ENCODE data around the gene DPP4.

DPP4 gene

DNA sequence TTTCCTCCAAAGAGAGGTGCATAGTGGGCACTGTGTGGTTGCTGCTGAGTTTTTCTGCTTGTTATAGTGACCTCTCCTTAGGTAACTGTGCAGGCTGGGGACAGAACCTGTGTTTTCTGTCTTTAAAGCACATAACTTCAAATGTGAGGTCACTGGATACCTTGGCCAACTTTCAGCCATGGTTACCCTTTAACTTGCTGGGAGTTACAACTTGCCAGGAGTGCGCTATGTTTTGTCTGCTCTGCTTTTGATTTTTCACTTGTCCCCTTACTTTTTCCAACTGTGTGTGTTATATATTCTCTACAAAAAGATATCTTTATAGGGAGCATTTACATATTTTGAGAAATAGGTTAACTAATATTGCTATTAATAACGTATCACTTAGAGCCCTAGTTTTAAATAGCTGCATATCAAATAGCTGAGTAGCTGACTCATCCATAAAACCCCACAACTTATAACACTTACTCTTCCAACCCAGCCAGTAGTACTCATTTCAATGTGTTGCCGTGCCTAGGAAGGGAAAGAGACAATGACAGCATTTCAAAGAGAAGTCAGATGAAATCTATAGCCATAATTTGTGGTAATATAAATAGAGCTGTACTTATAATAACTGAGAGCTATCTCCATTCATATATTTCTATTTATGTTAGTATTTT is 51.6 kb downstream of the DPP4 start:
- intact Hi-C loops (cut with DNase I): no loop called here
- no peak for DNase-seq

DNA sequence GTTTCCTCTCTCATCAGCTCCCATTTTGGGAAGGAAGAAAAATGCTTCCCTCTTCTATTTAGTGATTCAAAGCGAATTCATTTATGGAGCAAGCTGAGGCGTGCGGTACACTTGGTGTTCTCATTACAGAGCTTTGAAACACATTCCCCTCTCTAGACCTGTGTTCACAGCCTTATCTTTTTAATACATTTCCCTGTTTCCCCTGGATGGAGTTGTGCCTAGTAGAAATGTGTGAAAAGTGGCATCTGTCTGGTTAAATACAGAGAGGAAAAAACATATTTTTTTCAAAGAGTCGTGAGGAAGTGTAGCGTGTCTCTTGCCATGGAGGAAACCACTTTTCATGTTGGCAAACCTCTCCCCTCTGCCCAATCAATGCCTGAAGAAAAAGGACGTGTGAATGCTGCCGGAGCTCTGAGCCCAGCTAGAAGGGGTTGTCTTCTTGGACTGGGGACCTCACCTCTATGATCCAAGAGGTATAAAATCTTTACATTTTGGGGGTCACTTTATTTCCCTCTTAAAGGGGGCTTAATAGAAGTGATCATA is 52.4 kb downstream of the DPP4 start:
- peak in 1 of 10 donors; percentile 31 for DNase-seq
- intact Hi-C loops (cut with DNase I): no loop called here

DNA sequence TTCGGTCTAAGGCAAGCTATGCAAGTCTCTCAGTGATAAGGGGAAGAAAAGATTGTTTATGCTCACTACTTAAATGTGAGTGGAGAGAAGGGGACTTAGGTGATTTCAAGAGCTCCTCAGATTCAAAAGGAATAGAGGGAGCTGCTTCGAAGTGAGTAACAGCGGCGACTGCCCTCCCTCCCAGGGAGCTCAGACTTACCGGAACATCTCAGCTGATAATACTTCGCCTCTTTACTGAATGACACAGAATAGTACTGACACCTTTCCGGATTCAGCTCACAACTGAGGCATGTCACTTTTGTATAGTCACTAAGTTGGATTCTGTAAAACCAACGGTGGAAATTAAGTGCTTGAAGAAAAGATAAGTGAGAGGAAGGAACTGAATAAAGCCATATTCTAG is 55.5 kb downstream of the DPP4 start:
- no peak for DNase-seq
- intact Hi-C loops (cut with DNase I): no loop called here

DNA sequence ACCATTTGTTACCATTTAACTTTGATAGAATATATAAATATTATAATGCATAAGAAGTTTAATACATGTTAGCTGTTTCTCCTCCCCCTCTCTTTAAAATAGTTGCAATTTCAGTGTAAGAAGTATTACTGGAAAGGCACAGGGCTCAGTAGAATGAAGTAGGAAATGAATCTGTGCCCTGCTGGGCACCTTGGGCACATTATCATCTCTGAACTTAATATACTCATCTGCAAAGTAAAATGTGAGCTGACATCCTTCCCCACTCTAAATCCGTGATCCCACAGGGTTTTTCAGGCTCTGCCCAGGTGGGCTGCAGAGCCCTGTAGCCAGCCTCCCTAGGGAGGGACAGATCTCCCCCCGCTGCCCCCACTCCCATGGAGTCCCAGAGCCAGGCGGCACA is 56.8 kb downstream of the DPP4 start:
- intact Hi-C loops (cut with DNase I): no loop called here
- DNase-seq: no peak

DNA sequence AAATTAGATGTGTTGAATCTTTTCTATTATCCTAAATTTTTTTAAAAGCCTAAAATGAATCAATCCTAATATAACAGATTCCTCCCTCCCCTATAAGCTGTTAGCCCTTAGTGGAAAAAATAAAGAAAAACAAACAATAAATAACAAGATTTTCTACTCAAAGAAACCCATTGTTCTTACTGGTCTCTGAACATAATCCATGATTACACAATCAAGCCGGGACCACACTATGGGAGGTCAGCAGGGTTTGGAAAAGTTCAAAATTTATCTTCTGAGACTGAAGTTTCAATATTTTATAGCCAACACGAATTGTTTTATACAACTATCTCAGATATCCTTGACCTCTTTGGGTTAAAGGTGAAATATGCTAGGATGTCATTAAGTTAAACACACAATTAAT is 57.9 kb downstream of the DPP4 start:
- DNase-seq: no peak
- intact Hi-C loops (cut with DNase I): no loop called here

DNA sequence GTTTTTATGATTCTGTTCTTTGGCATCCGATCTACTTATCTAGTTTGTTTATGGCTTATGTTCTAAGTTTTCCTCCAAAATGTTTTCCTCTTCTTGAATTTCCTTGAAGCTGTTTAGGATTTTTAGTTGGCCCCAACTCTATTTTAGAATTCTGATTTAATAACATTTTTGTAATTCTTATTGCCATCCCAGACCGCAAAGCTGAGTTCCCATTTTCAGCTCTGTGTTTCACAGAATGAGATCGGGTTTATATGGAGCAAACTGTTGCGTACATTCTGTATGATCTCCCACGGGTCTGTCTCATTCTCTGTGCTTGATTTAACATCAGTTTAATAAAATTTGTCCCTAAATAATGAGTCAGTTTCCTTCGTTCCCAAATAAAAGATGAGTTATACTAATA is 59.3 kb downstream of the DPP4 start:
- intact Hi-C loops (cut with DNase I): no loop called here
- DNase-seq: no peak

DNA sequence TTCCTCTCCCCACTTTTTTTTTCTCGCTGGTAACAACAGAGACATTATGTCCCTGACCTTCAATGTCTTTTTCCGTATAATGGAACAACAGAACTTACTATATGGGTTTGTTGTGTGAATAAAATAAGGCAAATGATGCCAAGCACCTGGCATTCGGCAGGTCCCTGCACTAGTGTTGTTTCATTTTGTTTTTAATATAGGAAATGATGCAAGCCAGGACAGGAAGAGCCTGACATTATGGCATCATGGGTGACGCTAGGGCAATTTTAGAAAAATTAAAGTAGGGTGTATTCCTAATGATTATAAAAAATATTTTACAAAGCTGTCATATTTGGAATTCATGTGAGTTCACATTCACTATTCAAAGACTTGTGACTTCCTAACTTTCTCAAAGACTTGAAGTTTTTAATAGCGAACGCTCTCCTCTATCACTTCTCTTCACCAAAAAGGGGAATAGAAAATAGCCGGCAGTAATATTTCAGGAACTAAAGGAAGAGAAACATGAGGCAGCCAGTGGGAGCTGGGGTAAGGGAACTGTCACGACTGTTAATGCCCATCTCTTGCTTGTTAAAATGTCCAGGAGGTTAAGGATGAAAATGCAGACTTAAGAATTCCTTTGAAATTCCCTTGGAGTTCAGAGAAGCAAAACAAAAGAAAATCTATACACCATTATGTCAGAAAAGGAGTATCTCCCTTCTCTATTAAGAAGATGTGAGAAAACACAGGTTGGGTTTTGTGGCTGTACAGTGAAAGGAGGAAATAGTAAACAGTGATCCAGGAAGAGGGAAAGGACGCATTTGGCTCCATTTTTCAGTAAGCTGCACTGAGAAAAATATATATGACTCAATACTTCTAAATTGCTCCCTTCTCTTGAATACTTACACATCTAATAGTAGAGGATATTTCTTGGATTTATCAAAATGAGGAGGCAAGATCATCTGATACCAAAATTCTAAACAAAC is 60.2 kb downstream of the DPP4 start:
- intact Hi-C loops (cut with DNase I): no loop called here
- no peak for DNase-seq

DNA sequence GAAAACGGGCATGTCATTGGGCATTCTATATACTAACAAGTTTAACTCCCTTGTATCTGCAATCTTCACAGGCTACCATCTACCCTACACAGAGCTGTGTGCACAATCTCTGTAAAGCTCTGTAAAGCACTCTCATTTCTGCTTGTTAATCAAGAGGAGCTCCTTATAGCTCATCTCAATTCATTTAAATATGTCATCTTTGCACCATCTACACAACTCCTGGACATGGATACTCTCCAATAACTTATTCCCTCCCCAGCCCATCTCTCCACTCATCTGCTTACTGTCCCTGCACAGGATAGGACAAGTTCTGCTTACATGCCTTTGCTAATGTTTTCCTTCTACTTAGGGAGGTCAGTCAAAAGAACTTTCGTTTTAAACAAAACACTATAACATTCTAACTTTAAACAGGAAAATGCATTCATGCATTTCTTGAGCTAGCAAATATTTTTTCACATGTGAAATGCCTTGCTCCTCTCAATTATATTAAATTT is 61.4 kb downstream of the DPP4 start:
- DNase-seq: no peak
- intact Hi-C loops (cut with DNase I): no loop called here

DNA sequence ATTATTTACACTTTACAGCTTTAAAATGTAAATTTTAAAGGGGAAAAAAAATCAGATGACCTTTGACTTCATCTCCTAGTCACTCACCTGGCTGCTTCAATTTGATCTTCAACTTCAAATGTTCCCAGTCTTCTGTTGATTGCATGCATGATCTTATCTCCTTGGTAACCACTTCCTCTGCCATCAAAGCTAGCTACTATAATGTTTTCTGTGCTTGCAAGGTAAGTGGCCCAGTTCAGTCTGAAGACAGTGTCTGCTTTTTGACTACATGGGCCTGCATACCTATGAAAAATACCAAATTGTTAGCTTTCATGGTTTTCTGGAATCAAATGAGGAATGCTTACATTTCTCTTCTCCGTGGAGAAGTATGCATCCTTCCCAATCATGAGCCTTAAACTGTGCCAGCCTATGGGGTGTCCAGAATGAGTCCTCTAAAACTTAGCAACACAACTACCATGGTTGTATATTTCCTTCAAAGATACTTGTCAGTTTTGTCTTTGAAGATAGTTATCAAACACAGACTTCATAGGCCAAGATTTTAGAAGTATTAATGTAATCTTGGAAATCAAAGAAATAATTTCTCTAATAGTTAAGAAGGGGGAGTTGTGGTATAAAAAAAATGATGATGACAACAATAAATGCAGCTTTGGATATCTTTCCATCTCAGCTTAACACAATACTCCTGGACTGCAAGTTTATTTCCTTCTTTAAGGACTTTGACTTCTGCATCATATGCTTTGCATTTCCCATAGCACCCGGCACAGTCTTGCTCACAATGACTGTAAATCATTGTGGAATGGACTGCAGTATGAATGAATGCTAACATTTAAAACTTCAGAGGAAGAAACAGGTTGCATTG is 62.1 kb downstream of the DPP4 start:
- DNase-seq: no peak
- intact Hi-C loops (cut with DNase I): no loop called here

DNA sequence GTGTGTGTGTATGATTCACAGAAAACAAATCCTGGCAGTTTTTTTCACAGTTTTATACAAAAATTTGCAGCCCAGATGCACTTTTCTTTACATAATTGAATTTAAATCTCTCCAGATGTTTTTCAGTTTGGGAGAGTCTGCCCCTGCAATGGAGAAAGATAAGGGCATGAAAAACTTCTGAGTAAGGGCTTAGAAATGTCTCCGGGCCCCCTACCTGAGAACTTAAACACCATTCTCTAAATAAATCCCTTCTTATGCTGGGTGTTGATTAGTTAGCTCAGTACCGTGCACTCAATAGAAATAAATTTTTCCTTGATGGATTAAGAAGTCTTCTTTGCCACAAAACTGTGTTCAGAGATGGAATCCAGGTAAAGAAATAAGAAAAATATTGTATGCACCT is 64.5 kb downstream of the DPP4 start:
- intact Hi-C loops (cut with DNase I): loop anchor here (5.0 kb wide), 1 partner anchor 113 kb away; no protein-coding TSS in a partner anchor
- DNase-seq: no peak

DNA sequence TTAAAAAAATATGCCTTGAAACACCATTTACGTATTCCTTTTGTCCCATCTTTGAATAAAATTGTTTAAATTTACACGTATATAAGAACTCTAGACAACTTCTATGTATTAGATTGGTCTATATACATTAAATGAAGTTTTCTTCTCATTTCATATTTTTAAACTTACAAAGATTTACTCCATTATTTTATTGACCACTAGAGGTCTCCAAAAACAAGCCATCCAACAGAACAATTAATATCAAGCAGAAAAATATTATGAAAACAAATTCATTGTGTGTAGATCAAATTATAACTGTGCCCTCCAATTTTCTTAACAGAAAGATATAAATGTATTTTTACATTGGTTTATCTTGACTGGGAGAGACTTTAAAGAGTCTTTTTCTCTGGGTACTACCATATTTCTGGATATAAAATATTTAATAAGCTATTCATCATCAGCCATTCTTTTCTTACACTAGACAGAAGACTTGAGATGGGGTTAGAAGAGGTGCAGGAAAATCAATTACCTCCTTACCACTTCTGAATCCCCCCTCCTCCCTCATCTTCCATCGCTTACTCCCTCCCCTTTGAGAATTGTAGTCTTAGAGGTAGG is 66.5 kb downstream of the DPP4 start:
- no peak for DNase-seq
- intact Hi-C loops (cut with DNase I): loop anchor here (5.0 kb wide), 1 partner anchor 115 kb away; no protein-coding TSS in a partner anchor

DNA sequence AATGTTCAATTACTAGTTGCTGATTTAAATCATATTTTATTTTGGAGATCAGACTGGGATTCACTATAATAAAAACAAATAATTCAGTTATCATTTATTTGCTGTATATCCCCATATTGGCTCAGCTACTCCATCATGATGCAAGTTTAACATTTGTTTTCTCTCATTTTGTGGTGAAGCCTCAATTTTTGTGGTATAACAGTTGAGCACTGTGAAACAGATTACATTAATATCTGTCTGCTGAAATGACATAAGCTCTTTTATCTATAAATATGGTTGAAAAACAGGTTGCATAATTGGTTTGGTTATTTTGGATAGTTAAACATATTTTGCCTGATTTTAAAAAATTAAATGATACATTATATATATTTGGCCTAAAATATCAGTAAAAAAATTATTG is 67.7 kb downstream of the DPP4 start:
- DNase-seq: no peak
- intact Hi-C loops (cut with DNase I): loop anchor here (5.0 kb wide), 1 partner anchor 116 kb away; no protein-coding TSS in a partner anchor

DNA sequence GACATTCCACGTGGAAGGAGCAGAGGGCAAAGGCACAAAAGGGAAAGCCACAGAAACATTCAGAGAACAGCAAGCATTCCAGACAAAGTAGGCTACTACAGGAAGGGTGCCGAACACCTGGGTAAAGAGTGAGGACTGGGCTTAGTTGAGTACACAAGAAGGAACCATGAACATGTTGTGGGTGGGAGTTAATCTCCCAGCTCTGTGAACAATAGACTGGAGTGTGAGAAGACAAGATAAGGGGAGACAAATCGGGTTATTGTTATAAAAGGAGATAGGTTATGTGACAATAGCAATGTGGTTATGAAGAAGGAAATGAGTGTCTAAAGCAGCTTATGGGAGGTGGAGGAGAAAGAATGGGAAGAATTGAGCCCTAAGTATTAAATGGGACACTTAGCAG is 70.0 kb downstream of the DPP4 start:
- DNase-seq: no peak
- intact Hi-C loops (cut with DNase I): no loop called here

DNA sequence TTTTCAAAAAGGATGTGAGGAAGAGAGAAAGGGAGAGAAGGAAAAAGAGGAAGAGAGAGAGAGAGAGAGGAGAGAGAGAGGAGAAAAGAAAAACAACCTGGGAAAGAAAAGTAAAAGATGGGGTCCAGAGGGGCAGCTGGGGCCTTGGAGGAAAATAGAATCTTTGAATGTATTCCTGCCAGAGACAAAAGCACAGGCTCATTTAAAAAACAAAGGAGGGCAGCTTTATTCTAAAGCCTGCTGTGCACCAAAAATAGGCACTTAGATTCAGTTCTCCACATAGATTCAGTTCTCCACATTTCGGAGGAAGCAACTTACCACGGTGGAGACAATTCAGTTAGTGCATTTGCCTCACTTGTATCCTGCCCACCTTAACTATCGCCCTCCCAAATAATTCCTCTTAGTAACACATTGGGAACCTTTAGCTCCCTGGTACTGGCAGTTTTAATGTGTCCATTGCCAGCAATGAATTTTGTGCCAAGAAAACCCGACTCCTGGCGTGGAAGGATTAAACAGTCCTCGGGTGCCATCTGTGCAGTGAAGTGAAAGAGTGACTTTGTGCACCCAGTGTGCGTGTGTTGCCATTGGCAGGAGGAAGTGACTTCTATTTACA is 71.3 kb downstream of the DPP4 start:
- no peak for DNase-seq
- intact Hi-C loops (cut with DNase I): no loop called here

DNA sequence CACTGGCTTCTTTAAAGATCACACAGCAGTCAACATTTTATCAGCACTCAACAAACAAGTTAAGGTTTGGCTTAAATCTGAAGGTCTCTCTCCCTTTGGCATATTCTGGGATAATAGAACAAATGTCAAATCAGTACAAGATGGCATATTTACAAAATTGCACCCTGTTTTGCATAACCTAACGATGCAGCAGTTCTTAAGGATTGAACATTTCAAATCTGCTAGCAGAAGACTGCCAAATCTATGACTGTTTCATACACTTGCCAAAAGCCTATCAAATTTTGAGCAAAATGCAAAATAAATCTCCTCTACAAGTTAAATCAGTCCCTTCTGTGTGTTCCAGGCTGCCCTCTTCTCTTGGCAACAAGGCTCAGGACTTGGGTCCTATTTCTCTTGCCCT is 73.6 kb downstream of the DPP4 start:
- no peak for DNase-seq
- intact Hi-C loops (cut with DNase I): no loop called here

DNA sequence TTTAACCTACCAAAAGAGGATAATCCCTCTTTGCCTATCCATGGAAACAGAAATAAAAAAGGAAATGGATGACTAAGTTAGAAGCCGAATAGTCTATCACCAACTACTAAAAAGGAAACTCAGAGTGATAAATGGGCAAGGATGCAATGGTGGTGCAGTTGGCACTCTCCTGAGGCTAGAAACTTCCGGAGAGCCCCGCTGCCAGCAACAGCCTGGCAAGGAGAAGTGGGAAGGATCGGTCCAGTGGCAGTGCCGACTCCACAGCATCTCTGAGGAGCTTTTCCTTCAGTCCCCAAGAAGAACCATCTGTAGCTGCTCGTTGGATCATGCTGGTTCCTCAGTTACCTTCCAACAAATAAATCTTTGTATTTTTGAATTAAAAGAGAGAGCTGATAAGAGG is 74.7 kb downstream of the DPP4 start:
- intact Hi-C loops (cut with DNase I): no loop called here
- DNase-seq: peak in 5 of 10 donors; percentile 35 to 91 (median 40)

DNA sequence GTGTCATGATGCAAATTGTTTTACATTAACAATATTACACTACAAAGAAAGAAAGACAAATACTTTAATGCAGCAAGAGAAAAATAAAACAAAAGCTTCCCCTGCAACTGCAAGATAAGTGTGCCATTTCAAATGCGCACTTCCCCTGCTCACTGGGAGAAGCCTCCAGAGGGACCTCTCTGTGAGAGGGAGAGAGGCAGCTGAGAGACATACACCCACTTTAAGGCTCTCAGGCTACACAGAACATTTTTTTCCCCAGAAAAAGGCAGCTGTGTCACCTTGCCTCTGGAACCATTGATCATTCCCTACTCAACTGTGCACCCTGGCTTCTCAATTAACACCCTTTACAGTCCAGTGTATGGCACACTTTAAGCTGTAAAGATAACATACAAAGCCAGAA is 75.2 kb downstream of the DPP4 start:
- DNase-seq: peak in 1 of 10 donors; percentile 27
- intact Hi-C loops (cut with DNase I): no loop called here

DNA sequence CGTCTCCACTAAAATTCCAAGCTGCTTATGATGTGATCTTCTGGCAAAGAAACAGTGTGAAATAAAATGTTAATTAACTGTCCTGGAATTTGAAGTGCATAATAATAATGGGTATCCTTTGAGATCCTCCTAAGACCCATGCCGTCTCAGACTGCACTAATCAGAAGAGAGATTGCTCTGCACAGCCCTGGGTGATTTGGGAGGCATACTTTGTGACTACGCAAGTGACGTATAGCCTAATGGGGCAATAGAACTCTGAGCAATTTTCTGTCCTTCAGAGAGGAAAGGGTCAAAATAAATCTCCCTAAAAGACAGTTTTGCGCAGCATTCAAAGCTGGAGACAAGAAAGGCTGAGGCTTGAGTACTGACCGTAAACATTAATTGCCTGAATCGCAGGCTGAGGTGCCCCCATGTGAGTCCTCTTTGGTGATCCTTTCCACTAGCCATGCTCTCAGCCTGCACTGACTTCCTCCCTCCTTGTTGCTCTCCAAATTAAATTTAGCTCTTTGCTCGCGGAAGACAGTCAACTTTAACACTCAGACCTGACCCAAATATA is 76.0 kb downstream of the DPP4 start:
- intact Hi-C loops (cut with DNase I): no loop called here
- DNase-seq: peak in 1 of 10 donors; percentile 15

DNA sequence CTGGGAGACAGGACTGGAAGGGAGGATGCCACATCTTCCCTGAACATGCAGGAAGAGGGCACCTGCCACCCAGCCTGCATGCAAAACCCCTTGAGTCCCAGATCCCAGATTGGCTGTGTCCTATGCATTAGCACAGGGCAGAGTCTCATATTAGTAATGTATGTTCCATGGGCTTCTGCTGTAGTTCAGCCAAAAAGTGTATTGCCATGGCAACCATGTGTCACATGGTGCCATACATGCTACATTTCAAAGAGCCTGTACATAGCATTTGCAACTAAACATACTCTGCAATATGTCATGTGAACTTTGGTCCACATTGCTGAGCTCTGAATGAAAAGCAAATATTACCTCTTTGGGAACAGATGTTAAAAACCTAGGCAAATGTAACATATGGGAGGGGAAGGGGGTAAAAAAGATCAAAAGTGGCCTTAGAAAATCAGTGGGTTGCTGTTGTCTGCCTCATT is 78.4 kb downstream of the DPP4 start:
- DNase-seq: peak in 1 of 10 donors; percentile 15
- intact Hi-C loops (cut with DNase I): no loop called here
